GM19238 (cell line): ENCODE results near the gene MACROH2A1.
"Not testable (repeated sequence)": the region's sequence is repeated elsewhere in the genome, so short reads cannot be mapped to it uniquely, and the experiment has no call there.

ENCODE experiments used
- DNase-seq: peaks from one replicate; pipeline ENCODE4 v3.0.0; 2011; ENCODE audit warnings: low spot score; ENCODE audit not compliant: insufficient read length

Gene MACROH2A1

DNA sequence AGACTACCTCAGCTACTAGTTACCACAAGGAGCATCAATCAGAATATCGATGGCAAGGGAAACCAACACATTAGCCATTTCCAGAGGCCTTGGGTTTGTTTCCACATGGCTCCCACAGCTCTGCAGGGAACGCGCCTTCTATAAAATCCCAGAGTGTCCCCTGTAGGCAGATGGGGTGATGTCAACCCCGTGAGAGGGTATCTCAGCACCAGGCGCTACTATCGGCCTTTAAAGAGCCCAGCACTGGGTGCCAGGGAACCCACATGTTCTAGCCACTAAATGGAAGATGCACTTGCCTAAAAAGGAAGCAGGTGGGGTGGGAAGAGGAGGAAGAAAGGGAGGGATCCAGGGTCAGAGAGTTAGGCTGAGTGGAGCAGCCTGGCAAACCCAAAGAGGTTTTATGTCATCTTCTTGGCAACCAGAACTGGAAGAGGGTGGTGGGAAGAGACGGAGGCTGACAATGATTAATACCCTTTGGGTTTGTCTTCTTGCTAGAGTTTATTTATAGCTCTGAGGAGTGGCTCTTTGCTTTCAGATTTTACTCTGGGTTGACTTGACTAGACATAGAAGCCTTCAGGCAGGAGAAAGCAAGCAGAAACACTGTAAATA, 19.9 kb downstream of the MACROH2A1 start:
- no peak for DNase-seq

- no peak for DNase-seq
These were observed 21.0 kb downstream of the MACROH2A1 start for GRCh38 chr5:135377751-135378680.

- peak; percentile 43 for DNase-seq
These were observed 21.9 kb downstream of the MACROH2A1 start for GRCh38 chr5:135376961-135377624.

- DNase-seq = no peak
These were observed 23.8 kb downstream of the MACROH2A1 start for GRCh38 chr5:135375040-135375793.

DNA sequence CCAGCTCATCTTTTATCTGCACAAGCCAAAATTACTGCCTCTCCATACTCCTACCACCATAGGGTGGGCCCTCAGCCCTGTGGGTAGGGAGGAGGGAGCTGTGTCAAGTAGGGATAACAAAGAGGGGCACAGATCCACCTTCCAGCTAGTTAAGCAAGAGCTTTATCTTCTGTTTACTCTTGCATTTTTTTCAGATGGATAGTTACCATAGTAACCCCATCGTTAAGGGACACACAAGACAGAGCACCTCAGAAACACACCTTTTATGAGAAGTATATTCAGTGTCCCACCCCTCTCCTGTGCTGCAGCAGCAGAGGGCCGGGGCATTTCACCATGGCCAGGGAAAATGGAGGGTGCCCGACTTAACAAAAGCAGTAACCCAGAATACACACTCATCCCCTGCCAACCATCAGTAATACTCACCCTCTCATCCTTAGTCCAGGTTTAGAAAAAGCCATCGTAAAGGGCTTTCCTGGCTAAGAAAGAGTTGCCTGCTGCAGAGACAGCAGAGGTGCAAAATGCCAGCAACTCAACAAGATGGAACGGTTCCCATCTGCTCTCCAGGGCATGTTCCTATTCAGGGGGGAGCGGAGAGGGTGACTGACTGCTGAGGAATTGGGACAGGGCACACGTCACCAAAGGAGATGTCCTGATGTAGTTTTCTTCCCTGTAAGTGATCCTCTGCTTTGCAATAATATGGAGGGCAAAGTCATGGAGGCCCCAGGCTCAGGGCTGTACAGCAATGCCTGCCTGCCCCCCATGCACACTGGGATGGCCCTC, 25.1 kb downstream of the MACROH2A1 start:
- no peak for DNase-seq

DNA sequence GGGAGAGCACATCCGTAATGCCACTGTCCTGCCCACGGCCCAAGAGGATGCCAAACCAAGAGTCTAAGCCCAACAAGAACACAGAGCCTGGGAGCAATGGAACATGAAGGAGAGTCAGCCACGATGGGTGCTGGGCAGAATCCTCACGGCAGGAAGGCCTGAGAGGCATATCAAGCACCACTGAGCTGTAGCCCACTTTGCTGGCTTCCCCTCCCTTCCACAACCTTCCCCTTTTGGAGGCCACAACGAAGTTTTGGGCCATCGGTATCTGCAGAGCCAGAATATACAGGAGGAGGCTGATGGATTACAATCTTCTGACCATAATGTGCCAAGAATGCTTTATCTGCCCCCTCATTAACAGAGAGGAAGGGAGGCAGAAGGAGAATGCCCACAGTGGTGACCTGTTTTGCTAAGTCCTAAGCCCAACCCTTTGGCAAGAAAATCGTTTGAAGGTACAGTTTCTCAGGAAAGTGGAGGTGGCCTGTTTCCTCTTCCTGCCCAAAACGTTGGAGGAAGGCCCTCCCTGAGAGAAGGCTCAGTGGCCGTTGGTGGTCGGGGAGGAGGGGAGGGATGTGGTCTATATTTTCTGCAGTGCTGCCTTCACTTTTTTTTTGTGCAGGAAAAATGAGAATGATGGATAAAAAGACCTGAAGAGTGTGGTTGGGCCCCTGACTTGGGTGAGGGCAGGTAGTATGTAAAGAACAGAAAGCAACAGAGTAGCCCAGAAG, 26.2 kb downstream of the MACROH2A1 start:
- no peak for DNase-seq

GRCh38 chr5:135371622-135372232, 27.3 kb downstream of the MACROH2A1 start:
- DNase-seq = no peak

GRCh38 chr5:135369952-135370351, 29.1 kb downstream of the MACROH2A1 start:
- no peak for DNase-seq

DNA sequence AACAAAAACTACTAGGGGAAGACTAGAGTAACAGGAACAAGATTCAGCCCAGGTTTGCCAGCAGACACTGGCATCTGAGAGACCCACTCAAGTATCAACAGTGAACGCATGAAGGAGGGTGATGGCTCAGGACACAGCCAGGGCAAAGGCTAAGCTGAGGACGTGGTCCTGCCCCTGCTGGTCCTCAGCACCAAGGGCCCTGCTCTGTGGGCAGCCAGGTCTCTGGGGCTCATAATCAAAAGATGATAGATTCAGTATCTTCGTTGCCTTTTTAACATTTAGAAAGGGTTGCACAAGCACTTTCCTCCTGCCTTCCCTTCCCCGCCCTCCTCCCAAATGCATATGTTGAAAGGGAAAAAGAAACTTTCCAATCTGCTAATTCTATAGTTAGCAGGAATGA, 31.5 kb downstream of the MACROH2A1 start:
- no peak for DNase-seq

GRCh38 chr5:135367076-135367475, 32.0 kb downstream of the MACROH2A1 start:
- DNase-seq = no peak

DNA sequence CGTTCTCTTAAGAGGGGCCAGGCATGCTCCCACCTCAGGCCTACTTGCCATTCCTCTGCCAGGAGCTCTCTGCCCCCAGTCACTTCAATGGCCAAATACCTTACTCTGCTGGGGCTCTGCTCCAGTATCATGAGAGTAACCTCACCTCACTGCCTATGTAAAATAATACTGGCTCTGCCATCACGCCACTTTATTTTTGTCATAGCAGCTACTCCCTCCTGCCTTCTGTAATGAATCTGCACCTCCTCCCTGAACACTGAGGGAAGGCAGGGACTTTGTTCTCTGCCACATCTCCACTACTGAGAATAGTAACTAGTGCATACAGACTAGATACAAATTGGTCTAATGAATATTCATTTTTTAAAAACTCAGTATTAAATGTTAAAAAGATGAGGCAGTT, 33.8 kb downstream of the MACROH2A1 start:
- DNase-seq = no peak

DNA sequence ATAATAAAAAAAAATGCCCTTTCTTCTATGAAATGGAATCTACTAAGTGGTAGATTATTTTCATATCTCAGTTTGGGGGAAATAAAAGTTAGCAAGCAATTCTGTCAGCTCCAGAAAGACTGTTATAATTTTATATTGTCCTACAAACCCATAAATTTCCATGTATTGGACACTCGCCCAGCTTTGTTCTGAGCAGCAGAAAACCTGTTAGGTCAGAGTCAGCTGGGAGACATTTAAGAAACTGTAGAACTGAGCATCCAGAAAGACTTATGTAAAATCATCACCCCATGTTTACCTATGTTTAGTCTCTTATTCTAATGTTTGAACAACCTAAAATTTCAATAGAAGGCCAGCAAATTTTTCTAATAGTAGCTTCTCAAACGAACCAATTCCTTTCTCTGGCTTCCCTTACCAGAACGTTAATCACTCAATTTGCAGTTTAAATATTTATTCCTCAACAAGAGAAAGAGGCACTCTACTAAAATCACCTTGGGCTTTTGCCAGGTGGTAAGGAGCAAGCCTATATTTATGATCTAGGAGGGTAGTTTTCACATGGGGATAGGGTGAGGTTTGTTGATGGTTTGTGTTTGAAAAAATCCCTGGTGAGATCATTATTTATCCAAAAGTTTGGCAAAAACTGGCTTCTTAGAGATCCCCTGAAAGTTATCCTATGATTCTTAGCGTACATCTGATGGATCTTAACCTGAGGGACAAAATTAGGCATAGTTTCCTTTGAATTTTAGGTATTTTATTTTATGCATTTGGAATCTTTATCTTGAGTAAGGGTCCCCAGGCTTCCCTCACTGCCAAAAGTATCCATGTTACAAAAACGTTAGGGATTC, 34.4 kb downstream of the MACROH2A1 start:
- no peak for DNase-seq

- DNase-seq = not testable (repeated sequence)
These were observed 35.7 kb downstream of the MACROH2A1 start for GRCh38 chr5:135363342-135363741.

DNA sequence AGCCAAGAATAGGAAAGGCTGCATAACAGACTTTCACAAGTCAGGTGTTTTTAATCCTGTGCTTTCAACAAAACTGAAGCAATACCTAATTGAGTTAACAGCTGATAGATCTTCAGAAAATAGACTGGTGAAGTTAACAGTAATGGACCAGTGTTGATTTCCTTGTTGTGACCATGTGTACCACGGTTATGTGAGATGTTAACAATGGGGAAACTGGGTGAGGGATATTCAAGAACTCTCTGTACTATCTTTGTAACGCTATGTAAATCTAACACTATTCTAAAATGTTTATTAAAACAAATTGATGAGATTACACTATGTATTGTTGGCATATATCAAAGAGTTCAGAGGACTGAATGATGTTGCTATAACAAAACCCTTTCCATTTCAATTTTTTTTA, 36.9 kb downstream of the MACROH2A1 start:
- DNase-seq = no peak

- DNase-seq = no peak
These were observed 38.5 kb downstream of the MACROH2A1 start for GRCh38 chr5:135360278-135361274.

- no peak for DNase-seq
These were observed 39.5 kb downstream of the MACROH2A1 start for GRCh38 chr5:135359374-135360165.

- DNase-seq = no peak
These were observed 41.3 kb downstream of the MACROH2A1 start for GRCh38 chr5:135357685-135358084.
